ENCODE results near the gene MAML2. TPM values are rescaled to one million over a fixed set of nuclear protein-coding genes. Genes with fewer than 3 reads are reported as not detected.
A peak's percentile ranks its signal among the peaks of the same experiment; 100 is the strongest.

The MAML2 gene
- total and polyA plus RNA-seq, 9 of the 15 experiments (the other 6 are each of a cell fraction or from before 2014, with no cell fraction given), result 0.79 to 6.8 (median 4.8) TPM

DNA sequence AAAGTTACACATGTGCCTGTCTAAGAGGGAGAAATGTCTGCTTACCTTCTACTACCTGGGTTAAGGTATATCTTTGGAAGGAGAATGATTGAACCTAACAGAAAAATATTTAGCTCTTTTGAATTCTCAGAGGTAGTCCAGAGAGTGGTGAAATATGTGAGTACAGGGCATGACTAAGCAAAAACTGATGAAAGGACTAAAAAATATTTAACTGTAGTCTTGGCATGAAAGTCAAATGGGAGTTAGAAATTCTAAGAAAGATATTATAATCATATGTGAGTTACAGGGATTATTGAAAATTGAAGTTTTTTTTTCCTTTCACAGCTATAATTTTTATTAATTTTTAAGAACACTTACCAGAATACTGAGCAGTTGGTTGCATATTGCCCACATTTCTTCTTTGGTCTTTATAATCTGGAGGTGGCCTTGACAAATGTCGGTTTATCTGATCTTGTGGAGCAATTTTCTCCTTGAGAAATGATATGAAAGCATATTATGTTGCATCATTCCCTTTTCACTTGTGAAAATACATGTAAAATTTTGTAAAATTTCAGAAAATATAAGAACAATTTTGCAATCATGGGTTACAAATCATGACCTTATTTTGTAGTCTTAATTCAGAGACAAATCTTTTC is 357.7 kb downstream of the MAML2 start (continued):
- TF ChIP-seq CHD7 (IDR thresholded peaks at IDR 0.05; ENCODE audit: low read depth, low read length) (no peak), ZNF644 (tag; IDR thresholded peaks at IDR 0.05; ENCODE audit: low read depth) (0 out of 2 replicates have a peak, but pooled peaks have one; percentile 72), GTF3C2 (IDR thresholded peaks at IDR 0.05; ENCODE audit: borderline replicate concordance, extremely low read depth, insufficient read length) (no peak), IFI16 (CRISPR knock-in tag; IDR thresholded peaks at IDR 0.05) (no peak), MXI1 (IDR thresholded peaks at IDR 0.05; ENCODE audit: low read depth, low read length) (no peak)
- TF ChIP-seq, protein P1, sequence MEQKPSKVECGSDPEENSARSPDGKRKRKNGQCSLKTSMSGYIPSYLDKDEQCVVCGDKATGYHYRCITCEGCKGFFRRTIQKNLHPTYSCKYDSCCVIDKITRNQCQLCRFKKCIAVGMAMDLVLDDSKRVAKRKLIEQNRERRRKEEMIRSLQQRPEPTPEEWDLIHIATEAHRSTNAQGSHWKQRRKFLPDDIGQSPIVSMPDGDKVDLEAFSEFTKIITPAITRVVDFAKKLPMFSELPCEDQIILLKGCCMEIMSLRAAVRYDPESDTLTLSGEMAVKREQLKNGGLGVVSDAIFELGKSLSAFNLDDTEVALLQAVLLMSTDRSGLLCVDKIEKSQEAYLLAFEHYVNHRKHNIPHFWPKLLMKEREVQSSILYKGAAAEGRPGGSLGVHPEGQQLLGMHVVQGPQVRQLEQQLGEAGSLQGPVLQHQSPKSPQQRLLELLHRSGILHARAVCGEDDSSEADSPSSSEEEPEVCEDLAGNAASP (IDR thresholded peaks at IDR 0.05), result no peak
- TF ChIP-seq, protein P2, sequence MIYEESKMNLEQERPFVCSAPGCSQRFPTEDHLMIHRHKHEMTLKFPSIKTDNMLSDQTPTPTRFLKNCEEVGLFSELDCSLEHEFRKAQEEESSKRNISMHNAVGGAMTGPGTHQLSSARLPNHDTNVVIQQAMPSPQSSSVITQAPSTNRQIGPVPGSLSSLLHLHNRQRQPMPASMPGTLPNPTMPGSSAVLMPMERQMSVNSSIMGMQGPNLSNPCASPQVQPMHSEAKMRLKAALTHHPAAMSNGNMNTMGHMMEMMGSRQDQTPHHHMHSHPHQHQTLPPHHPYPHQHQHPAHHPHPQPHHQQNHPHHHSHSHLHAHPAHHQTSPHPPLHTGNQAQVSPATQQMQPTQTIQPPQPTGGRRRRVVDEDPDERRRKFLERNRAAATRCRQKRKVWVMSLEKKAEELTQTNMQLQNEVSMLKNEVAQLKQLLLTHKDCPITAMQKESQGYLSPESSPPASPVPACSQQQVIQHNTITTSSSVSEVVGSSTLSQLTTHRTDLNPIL (CRISPR knock-in tag; IDR thresholded peaks at IDR 0.05), result no peak
- TF ChIP-seq, protein P3, sequence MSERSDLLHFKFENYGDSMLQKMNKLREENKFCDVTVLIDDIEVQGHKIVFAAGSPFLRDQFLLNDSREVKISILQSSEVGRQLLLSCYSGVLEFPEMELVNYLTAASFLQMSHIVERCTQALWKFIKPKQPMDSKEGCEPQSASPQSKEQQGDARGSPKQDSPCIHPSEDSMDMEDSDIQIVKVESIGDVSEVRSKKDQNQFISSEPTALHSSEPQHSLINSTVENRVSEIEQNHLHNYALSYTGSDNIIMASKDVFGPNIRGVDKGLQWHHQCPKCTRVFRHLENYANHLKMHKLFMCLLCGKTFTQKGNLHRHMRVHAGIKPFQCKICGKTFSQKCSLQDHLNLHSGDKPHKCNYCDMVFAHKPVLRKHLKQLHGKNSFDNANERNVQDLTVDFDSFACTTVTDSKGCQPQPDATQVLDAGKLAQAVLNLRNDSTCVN (CRISPR knock-in tag; IDR thresholded peaks at IDR 0.05), result no peak

All from K562 (cell line).